H9 (cell line): Measurements from ENCODE around the gene CLK3. TPM values are rescaled to one million over a fixed set of nuclear protein-coding genes. Genes with fewer than 3 reads are reported as not detected.
A peak's percentile ranks its signal among the peaks of the same experiment; 100 is the strongest.

Source experiments
- DNase-seq: peaks from one replicate; pipeline ENCODE4 v3.0.0-alpha.2; 2017
- H2AFZ ChIP-seq: one replicate; pipeline ENCODE4 v1.6.1; 2013; ENCODE audit warnings: mild to moderate bottlenecking, low read length, control low read depth, moderate library complexity
- H2AK5ac ChIP-seq: 2 replicates; pipeline ENCODE4 v1.6.1; 2013; ENCODE audit warnings: low read length, control low read depth, mixed read lengths; ENCODE audit not compliant: insufficient read length
- H2BK120ac ChIP-seq: one replicate; pipeline ENCODE4 v1.6.1; 2013; ENCODE audit warnings: low read depth, mild to moderate bottlenecking, low read length, control low read depth, inconsistent platforms; ENCODE audit not compliant: poor library complexity, severe bottlenecking
- H2BK12ac ChIP-seq: 2 replicates; pipeline ENCODE4 v1.6.1; 2013; ENCODE audit warnings: low read length, control low read depth, mixed read lengths, low read depth; ENCODE audit not compliant: insufficient read length
- H2BK15ac ChIP-seq: 2 replicates; pipeline ENCODE4 v1.6.1; 2013; ENCODE audit warnings: low read depth, low read length, control low read depth
- H2BK20ac ChIP-seq: one replicate; pipeline ENCODE4 v1.6.1; 2013; ENCODE audit warnings: low read depth, mild to moderate bottlenecking, low read length, control low read depth, inconsistent platforms; ENCODE audit not compliant: poor library complexity, severe bottlenecking
- H2BK5ac ChIP-seq: 2 replicates; pipeline ENCODE4 v1.6.1; 2013; ENCODE audit warnings: low read length, control low read depth, mixed read lengths; ENCODE audit not compliant: insufficient read length
- H3K14ac ChIP-seq: 2 replicates; pipeline ENCODE4 v1.6.1; 2013; ENCODE audit warnings: low read length, control low read depth; ENCODE audit not compliant: insufficient read depth
- H3K18ac ChIP-seq: 2 replicates; pipeline ENCODE4 v1.6.1; 2013; ENCODE audit warnings: low read depth, mild to moderate bottlenecking, mixed read lengths, low read length, control low read depth; ENCODE audit not compliant: insufficient read length
- H3K23ac ChIP-seq: 2 replicates; pipeline ENCODE4 v1.6.1; 2013; ENCODE audit warnings: low read length, control low read depth, mixed read lengths, low read depth; ENCODE audit not compliant: insufficient read length
- H3K23me2 ChIP-seq: 2 replicates; pipeline ENCODE4 v1.6.1; 2013; ENCODE audit warnings: low read depth, mild to moderate bottlenecking, mixed read lengths, low read length, control low read depth; ENCODE audit not compliant: insufficient read length, poor library complexity, severe bottlenecking
- H3K27ac ChIP-seq: 2 replicates; pipeline ENCODE4 v1.5.1; 2013; ENCODE audit warnings: low read length, control low read depth, mixed read lengths, low read depth; ENCODE audit not compliant: insufficient read length
- H3K27me3 ChIP-seq: 2 replicates; pipeline ENCODE4 v1.6.1; 2013; ENCODE audit warnings: low read length, control low read depth, inconsistent platforms; ENCODE audit not compliant: insufficient read depth
- H3K4ac ChIP-seq: 2 replicates; pipeline ENCODE4 v1.6.1; 2013; ENCODE audit warnings: low read depth, mild to moderate bottlenecking, control low read depth, inconsistent platforms, low read length, moderate library complexity
- H3K4me1 ChIP-seq: 2 replicates; pipeline ENCODE4 v1.6.1; 2013; ENCODE audit warnings: low read length, control low read depth, inconsistent platforms; ENCODE audit not compliant: insufficient read depth
- H3K4me2 ChIP-seq: 2 replicates; pipeline ENCODE4 v1.6.1; 2013; ENCODE audit warnings: low read length, control low read depth, mixed read lengths; ENCODE audit not compliant: insufficient read length, insufficient read depth
- H3K56ac ChIP-seq: 2 replicates; pipeline ENCODE4 v1.6.1; 2013; ENCODE audit warnings: low read depth, mild to moderate bottlenecking, mixed read lengths, low read length, control low read depth; ENCODE audit not compliant: insufficient read length
- H3K79me1 ChIP-seq: 2 replicates; pipeline ENCODE4 v1.6.1; 2013; ENCODE audit warnings: low read depth, mild to moderate bottlenecking, moderate library complexity, low read length, control low read depth, inconsistent platforms; ENCODE audit not compliant: insufficient read depth, poor library complexity, severe bottlenecking
- H3K79me2 ChIP-seq: 2 replicates; pipeline ENCODE4 v1.6.1; 2013; ENCODE audit warnings: low read length, control low read depth, inconsistent platforms; ENCODE audit not compliant: insufficient read depth
- H3K9ac ChIP-seq: 2 replicates; pipeline ENCODE4 v1.6.1; 2013; ENCODE audit warnings: low read length, control low read depth, mixed read lengths; ENCODE audit not compliant: insufficient read length; ENCODE audit errors: extremely low read depth
- H3K9me3 ChIP-seq: one replicate; pipeline ENCODE4 v1.6.1; 2013; ENCODE audit warnings: low read depth, low read length, inconsistent platforms; ENCODE audit not compliant: control insufficient read depth
- H3T11ph ChIP-seq: one replicate; pipeline ENCODE4 v1.6.1; 2013; ENCODE audit warnings: mild to moderate bottlenecking, low read length, control low read depth, inconsistent platforms
- H4K20me1 ChIP-seq: one replicate; pipeline ENCODE4 v1.6.1; 2013; ENCODE audit not compliant: control insufficient read depth, insufficient read length, insufficient read depth
- H4K5ac ChIP-seq: 2 replicates; pipeline ENCODE4 v1.6.1; 2013; ENCODE audit warnings: low read depth, mild to moderate bottlenecking, mixed read lengths, low read length, control low read depth; ENCODE audit not compliant: insufficient read length
- H4K8ac ChIP-seq: replicated peaks from 2 replicates; pipeline ENCODE4 v1.6.1; 2013; ENCODE audit warnings: low read length, control low read depth, mixed read lengths, low read depth; ENCODE audit not compliant: insufficient read length
- H4K91ac ChIP-seq: 2 replicates; pipeline ENCODE4 v1.6.1; 2013; ENCODE audit warnings: low read depth, mild to moderate bottlenecking, moderate library complexity, mixed read lengths, low read length, control low read depth; ENCODE audit not compliant: insufficient read length
- H3K27ac Mint-ChIP-seq, 3 experiments: 2 replicates in 2 of 3; 3 replicates in 1 of 3; pipeline ENCODE4 v1.8.0; 2020 to 2021; ENCODE audit warnings: mixed read lengths in 3 of 3, mild to moderate bottlenecking in 1 of 3, moderate library complexity in 1 of 3
- H3K27me3 Mint-ChIP-seq: 2 replicates; pipeline ENCODE4 v1.8.0; 2021; ENCODE audit warnings: low read depth, mild to moderate bottlenecking, moderate library complexity, mixed read lengths
- H3K36me3 Mint-ChIP-seq, 3 experiments: 2 replicates in 2 of 3; 3 replicates in 1 of 3; pipeline ENCODE4 v1.8.0; 2020 to 2021; ENCODE audit warnings: low read depth in 3 of 3, mixed read lengths in 3 of 3; ENCODE audit not compliant: insufficient read depth in 1 of 3
- H3K4me1 Mint-ChIP-seq, 2 experiments: 2 replicates each; pipeline ENCODE4 v1.8.0; 2020; ENCODE audit warnings: mixed read lengths in 2 of 2
- H3K4me3 Mint-ChIP-seq, 2 experiments: 2 replicates in 1 of 2; 3 replicates in 1 of 2; pipeline ENCODE4 v1.8.0; 2020 to 2021; ENCODE audit warnings: mild to moderate bottlenecking in 2 of 2, mixed read lengths in 2 of 2, moderate library complexity in 1 of 2
- H3K9me3 Mint-ChIP-seq, 2 experiments: 2 replicates in 1 of 2; 3 replicates in 1 of 2; pipeline ENCODE4 v1.8.0; 2020; ENCODE audit warnings: mild to moderate bottlenecking in 2 of 2, mixed read lengths in 2 of 2, moderate library complexity in 1 of 2
- WGBS: extraction: QIAGEN DNeasy Blood & Tissue Kit; methylation state at CpG from one replicate; pipeline ENCODE4 v1.1.7; 2013; ENCODE audit warnings: missing lambda C conversion rate, low lambda C conversion rate, mixed read lengths; ENCODE audit not compliant: insufficient read length; ENCODE audit errors: extremely low coverage; 5-methylcytosine and 5-hydroxymethylcytosine counted together
- total RNA-seq: library from RNA; stranded (reverse); gene quantifications from 2 replicates; pipeline ENCODE4 v1.2.1, GENCODE V29; 2021
- TF ChIP-seq, protein P1 (sequence below): fragments of 200-600 bp; sonication (generic); conservative IDR thresholded peaks from 3 replicates; pipeline ENCODE4 v1.8.0; 2021; ENCODE audit warnings: antibody characterized with exemption, mild to moderate bottlenecking

Gene CLK3
- total RNA-seq, 1 experiment from 2014 or later: 40.8 TPM

DNA sequence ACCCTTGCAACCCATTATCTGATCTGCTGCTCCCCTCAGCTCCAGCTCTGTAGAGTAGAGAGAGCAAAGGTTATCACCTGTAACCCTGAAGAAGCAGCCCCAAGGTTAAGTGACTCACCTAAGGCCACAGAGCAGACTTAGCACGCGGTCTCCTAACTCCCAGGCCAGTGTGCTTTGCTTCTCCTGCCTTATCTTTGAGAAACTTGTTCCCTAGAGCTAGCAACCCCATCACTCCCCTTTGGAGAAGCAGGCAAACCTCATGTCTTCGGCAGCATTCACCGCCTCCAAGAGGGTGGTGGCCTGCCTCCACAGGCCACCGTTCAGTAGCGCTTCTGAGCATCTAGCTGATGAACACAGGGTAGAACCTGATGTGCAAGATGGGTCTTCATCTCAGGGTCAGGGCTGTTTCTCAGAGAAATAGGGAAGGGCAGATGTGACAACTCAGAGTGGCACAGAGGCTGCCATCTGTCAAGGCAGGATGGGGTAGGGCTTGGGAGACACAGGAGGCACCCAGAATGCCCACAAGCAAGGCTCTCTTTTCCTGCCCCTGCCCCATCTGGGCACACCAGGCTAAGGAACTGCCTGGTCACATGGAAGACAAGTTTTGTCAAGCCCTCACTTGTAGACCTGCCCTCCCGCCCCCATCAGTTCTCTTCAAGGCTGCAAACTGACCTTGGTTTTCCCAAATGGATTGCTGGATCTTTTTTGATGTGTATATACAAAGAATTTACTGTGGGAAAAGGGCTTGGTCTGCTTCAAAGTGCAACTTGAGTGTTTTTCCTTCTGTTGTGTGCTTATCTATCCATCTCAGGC is 34.9 kb upstream of the CLK3 start:
- WGBS: no CpG with 5 or more reads among the region's 7 CpGs
- Histone ChIP-seq H3K14ac (no peak overlapping the region), H3K4me2 (no peak overlapping the region)

More for the DNA sequence above, 34.9 kb upstream of the CLK3 start:
- Histone ChIP-seq H3K23me2 (no peaks in the 10 kb centered on the region), H2BK5ac (no peak overlapping the region), H3K4me1 (no peaks in the 10 kb centered on the region), H3K56ac (no peak overlapping the region), H3K79me1 (peaks cover 3% of the 10 kb centered on the region), H2BK20ac (no peak overlapping the region), H2BK15ac (no peak overlapping the region), H3K9me3 (no peaks in the 10 kb centered on the region), H3K4ac (no peak overlapping the region), H2BK12ac (no peak overlapping the region), H3K79me2 (peaks cover 2% of the 10 kb centered on the region; the same call in 1 of the 2 replicates), H3K27ac (no peak overlapping the region), H2AFZ (no peak overlapping the region), H4K8ac (no peak overlapping the region), H2BK120ac (no peak overlapping the region), H3K27me3 (no peaks in the 10 kb centered on the region), H4K20me1 (no peaks in the 10 kb centered on the region), H3K18ac (no peak overlapping the region), H3K23ac (no peak overlapping the region), H2AK5ac (no peak overlapping the region), H4K5ac (no peak overlapping the region), H3K9ac (no peak overlapping the region), H4K91ac (no peak overlapping the region), H3T11ph (no peak overlapping the region)
- peaks cover 0 to 3% of the 10 kb centered on the region in 2 experiments; a peak in 1 of 4 replicates for H3K4me1 Mint-ChIP-seq
- TF ChIP-seq, protein P1, sequence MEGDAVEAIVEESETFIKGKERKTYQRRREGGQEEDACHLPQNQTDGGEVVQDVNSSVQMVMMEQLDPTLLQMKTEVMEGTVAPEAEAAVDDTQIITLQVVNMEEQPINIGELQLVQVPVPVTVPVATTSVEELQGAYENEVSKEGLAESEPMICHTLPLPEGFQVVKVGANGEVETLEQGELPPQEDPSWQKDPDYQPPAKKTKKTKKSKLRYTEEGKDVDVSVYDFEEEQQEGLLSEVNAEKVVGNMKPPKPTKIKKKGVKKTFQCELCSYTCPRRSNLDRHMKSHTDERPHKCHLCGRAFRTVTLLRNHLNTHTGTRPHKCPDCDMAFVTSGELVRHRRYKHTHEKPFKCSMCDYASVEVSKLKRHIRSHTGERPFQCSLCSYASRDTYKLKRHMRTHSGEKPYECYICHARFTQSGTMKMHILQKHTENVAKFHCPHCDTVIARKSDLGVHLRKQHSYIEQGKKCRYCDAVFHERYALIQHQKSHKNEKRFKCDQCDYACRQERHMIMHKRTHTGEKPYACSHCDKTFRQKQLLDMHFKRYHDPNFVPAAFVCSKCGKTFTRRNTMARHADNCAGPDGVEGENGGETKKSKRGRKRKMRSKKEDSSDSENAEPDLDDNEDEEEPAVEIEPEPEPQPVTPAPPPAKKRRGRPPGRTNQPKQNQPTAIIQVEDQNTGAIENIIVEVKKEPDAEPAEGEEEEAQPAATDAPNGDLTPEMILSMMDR: no peak
- H3K9me3 Mint-ChIP-seq: no peaks in the 10 kb centered on the region
- H3K4me3 Mint-ChIP-seq: no peak overlapping the region
- no peaks in the 10 kb centered on the region for H3K27me3 Mint-ChIP-seq
- peak overlapping the region in 2 of 3 experiments; percentile 6 to 71; a peak in 3 of 7 replicates for H3K27ac Mint-ChIP-seq
- no peak for DNase-seq
- H3K36me3 Mint-ChIP-seq: peaks cover 34 to 83% (median 49%) of the 10 kb centered on the region in 3 experiments; a peak in 6 of 7 replicates
